GM10266 (cell line): ENCODE data around the gene IRX4.

ENCODE experiments used
- DNase-seq: peaks from one replicate; pipeline ENCODE4 v3.0.0; 2012; ENCODE audit errors: extremely low spot score
- CTCF ChIP-seq: IDR thresholded peaks from 2 replicates; pipeline ENCODE4 v1.5.1; 2012; ENCODE audit warnings: mild to moderate bottlenecking, low read depth; ENCODE audit not compliant: control insufficient read depth, insufficient read depth; ENCODE audit errors: missing control alignments

The IRX4 gene

DNA sequence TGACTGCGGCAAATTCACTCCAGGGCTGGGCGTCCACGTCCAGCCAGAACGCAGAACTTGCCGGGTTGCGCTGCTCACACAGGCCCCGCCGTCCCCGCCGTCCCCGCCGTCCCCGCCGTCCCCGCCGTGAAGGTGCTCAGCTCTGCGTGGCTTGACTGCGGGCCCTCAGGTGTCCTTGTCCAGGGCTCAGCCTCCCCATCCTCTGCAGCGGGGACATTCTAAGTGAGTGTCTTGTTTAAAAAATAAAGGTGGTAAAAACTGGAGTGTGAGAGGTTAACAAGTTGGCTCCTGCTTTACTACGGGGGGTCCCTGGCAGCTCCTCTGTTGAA is 14.9 kb downstream of the IRX4 start:
- DNase-seq, result no peak
- no peak for TF ChIP-seq CTCF

GRCh38 chr5:1867114-1867814 is 15.5 kb downstream of the IRX4 start:
- no peak for TF ChIP-seq CTCF
- no peak for DNase-seq

- no peak for DNase-seq
- no peak for TF ChIP-seq CTCF
These were observed 16.8 kb downstream of the IRX4 start for GRCh38 chr5:1865948-1866347.

- no peak for DNase-seq
- TF ChIP-seq CTCF, result no peak
These were observed 17.2 kb downstream of the IRX4 start for GRCh38 chr5:1865486-1865885.

DNA sequence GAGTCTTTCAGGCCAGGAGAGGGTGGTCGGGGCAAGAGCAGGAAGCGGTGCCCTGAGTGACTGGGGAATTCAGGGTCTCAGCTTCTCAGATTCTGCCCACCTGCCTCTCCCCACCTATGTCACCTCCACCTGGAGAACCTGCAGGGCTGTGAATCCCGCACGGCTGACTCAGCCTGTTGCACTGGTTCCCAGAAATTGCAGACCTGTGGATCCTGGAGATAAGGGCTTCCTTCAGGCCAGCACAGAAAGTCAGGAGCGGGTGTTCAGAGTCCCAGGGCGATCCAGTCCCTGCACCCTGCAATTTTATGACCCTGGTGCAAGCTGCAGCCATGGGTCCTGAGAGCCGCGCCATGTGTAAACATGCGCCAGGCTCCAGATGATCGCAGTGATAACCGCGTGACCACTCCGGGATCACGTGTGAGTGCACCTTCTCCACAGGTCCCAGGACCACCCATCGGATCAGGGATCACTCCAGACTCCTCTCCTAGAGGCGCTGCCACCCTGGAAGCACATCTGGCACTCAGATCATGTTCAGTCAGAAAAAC is 17.8 kb downstream of the IRX4 start:
- no peak for DNase-seq
- no peak for TF ChIP-seq CTCF

- no peak for DNase-seq
- no peak for TF ChIP-seq CTCF
These were observed 21.8 kb downstream of the IRX4 start for GRCh38 chr5:1860949-1861348.

DNA sequence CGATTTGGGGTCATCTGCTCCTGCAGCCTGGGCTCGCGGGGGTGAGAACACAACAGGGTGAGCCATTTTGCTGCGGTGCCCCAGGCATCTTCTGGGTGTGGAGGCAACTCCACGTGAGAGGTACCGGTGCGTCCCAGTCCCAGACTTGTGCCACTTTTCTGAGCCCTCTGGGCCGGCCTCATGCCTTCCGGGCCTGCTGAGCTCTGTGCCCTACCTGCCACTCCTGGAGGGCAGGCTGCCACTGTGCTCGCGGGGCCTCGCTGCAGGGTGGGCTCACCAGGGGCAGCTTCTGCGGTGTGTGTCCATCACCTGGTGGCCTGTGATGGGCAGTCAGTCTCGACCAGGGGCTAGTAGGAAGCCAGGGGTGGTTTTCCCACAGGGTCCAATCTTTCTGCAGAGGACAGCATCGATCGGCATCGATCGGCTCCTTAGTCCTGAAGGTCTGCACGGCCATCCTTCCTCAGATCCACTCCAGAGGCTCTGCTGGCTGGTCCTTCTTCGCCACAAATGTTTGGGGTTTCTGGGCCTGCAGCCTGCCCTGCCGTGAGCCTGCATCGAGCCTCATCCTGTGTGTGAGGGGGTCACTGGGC is 22.6 kb downstream of the IRX4 start:
- DNase-seq, result no peak
- no peak for TF ChIP-seq CTCF
